Thoracic aorta endothelial cell (primary cell): Measurements from ENCODE around the gene OR5AS1. TPM values are rescaled to one million over a fixed set of nuclear protein-coding genes. Genes with fewer than 3 reads are reported as not detected.

Experiments used
- total RNA-seq: library from RNA; depleted of rRNA; stranded (reverse); fragments of >200 nt; gene quantifications from 2 replicates; pipeline ENCODE4 v1.2.3, GENCODE V29; 2012

The OR5AS1 gene
- total RNA-seq, result not detected in 2 replicates

DNA sequence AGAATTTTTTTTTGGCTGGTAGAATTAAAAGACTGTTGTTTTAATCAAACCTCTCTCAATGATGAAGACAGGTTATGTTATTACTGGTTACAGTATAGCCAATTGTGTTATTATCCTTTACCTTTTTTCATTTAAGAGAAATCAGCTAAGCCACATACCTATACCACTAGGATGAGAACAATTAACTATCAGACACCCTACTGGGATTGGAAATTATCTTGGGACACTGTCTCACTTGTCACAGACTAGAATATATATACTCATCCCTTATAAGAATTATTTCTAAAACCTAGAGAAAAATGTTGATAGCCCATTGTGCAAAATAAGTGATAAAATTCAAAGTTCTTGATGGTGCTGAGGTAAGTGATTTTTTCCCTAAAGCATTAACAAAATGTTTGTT is at the start of gene OR5AS1:
Gene OR5AS1, plus strand, starts transcription at position 301 of the 400 bp plus-strand sequence. CDS start 2,765 bp downstream, outside the sequence.

GRCh38 chr11:55994525-55994924 is 32.9 kb upstream of the OR5AS1 start, which contains the start of gene OR5F1:
Gene OR5F1 (minus strand): TSS chr11:55994625. CDS start chr11:55994625, 0 bp downstream.

Other genes starting within 250 kb of the OR5AS1 start
- not detected in 2 replicates for gene OR5D14, start 232.1 kb upstream of the OR5AS1 start, total RNA-seq
- not detected in 2 replicates for gene OR5L1, start 216.3 kb upstream of the OR5AS1 start, total RNA-seq
- not detected in 2 replicates for gene OR5D18, start 208.0 kb upstream of the OR5AS1 start, total RNA-seq
- gene OR5L2, start 200.4 kb upstream of the OR5AS1 start, total RNA-seq, result not detected in 2 replicates
- gene OR5D16, start 188.9 kb upstream of the OR5AS1 start, total RNA-seq, result not detected in 2 replicates
- gene TRIM51, start 144.4 kb upstream of the OR5AS1 start, total RNA-seq, result not detected in 2 replicates
- not detected in 2 replicates for gene OR5W2, start 113.1 kb upstream of the OR5AS1 start, total RNA-seq
- gene OR5I1, start 91.3 kb upstream of the OR5AS1 start, total RNA-seq, result not detected in 2 replicates
- not detected in 2 replicates for gene OR10AG1, start 57.7 kb upstream of the OR5AS1 start, total RNA-seq
- gene OR5F1, start 33.0 kb upstream of the OR5AS1 start, total RNA-seq, result not detected in 2 replicates
- gene OR8I2, start 65.7 kb downstream of the OR5AS1 start, total RNA-seq, result not detected in 2 replicates
- not detected in 2 replicates for gene OR8H2, start 76.0 kb downstream of the OR5AS1 start, total RNA-seq
- gene OR8H3, start 94.7 kb downstream of the OR5AS1 start, total RNA-seq, result not detected in 2 replicates
- not detected in 2 replicates for gene OR8J3, start 112.5 kb downstream of the OR5AS1 start, total RNA-seq
- not detected in 2 replicates for gene OR8K5, start 132.7 kb downstream of the OR5AS1 start, total RNA-seq
- not detected in 2 replicates for gene OR5J2, start 149.0 kb downstream of the OR5AS1 start, total RNA-seq
- gene OR5T2, start 206.6 kb downstream of the OR5AS1 start, total RNA-seq, result not detected in 2 replicates
- gene OR5T3, start 224.6 kb downstream of the OR5AS1 start, total RNA-seq, result not detected in 2 replicates
- not detected in 2 replicates for gene OR5T1, start 246.5 kb downstream of the OR5AS1 start, total RNA-seq